Smooth muscle cell (in vitro differentiated cells): ENCODE results near the gene UNC5CL. TPM values are rescaled to one million over a fixed set of nuclear protein-coding genes. Genes with fewer than 3 reads are reported as not detected.

Experiments used
- DNase-seq: peaks from one replicate; lab custom pipeline; 2025; ENCODE audit not compliant: unreplicated experiment; lab: John Stamatoyannopoulos, UW
- H2AFZ ChIP-seq: fragments of 200-600 bp; sonication (generic); 2 replicates; pipeline ENCODE4 v1.6.0; 2016; ENCODE audit warnings: antibody characterized with exemption, low read depth, mild to moderate bottlenecking
- H3F3A ChIP-seq: fragments of 200-600 bp; sonication (generic); 2 replicates; pipeline ENCODE4 v1.6.0; 2017; ENCODE audit warnings: antibody characterized with exemption, low read depth
- H3K27ac ChIP-seq: fragments of 200-600 bp; sonication (generic); 2 replicates; pipeline ENCODE4 v1.5.1; 2016; ENCODE audit warnings: low read depth, mild to moderate bottlenecking
- H3K27me3 ChIP-seq: fragments of 200-600 bp; sonication (generic); 2 replicates; pipeline ENCODE4 v1.6.1; 2016; ENCODE audit warnings: low read depth, mild to moderate bottlenecking
- H3K36me3 ChIP-seq: fragments of 200-600 bp; sonication (generic); 2 replicates; pipeline ENCODE4 v1.5.1; 2016; ENCODE audit warnings: low read depth
- H3K4me1 ChIP-seq: fragments of 200-600 bp; sonication (generic); 2 replicates; pipeline ENCODE4 v1.5.1; 2016; ENCODE audit warnings: low read depth
- H3K4me2 ChIP-seq: fragments of 200-600 bp; sonication (generic); 2 replicates; pipeline ENCODE4 v1.6.0; 2016; ENCODE audit warnings: mild to moderate bottlenecking
- H3K4me3 ChIP-seq: fragments of 200-600 bp; sonication (generic); 2 replicates; pipeline ENCODE4 v1.5.1; 2016; ENCODE audit warnings: mild to moderate bottlenecking
- H3K79me2 ChIP-seq: fragments of 200-600 bp; sonication (generic); 2 replicates; pipeline ENCODE4 v1.6.0; 2016; ENCODE audit warnings: low read depth, mild to moderate bottlenecking
- H3K9ac ChIP-seq: fragments of 200-600 bp; sonication (generic); 2 replicates; pipeline ENCODE4 v1.6.0; 2016; ENCODE audit warnings: low read depth
- H3K9me3 ChIP-seq: fragments of 200-600 bp; sonication (generic); replicated peaks from 2 replicates; pipeline ENCODE4 v1.5.1; 2016; ENCODE audit warnings: low read depth
- H4K20me1 ChIP-seq: fragments of 200-600 bp; sonication (generic); 2 replicates; pipeline ENCODE4 v1.6.0; 2016; ENCODE audit warnings: low read depth
- WGBS: methylation state at CpG from one replicate; pipeline ENCODE4 v1.1.7; 2016; ENCODE audit warnings: low lambda C conversion rate; 5-methylcytosine and 5-hydroxymethylcytosine counted together
- polyA plus RNA-seq: library from polyadenylated mRNA; unstranded; fragments of >200 nt; fragmentation: Nextera tagmentation; extraction: Ambion mirVana; gene quantifications from 2 replicates; pipeline ENCODE4 v1.2.1, GENCODE V29; 2016
- total RNA-seq: library from RNA; depleted of rRNA; stranded (reverse); fragments of >200 nt; gene quantifications from 2 replicates; pipeline ENCODE4 v1.2.3, GENCODE V29; 2014
- TF ChIP-seq, protein P1 (sequence below): fragments of 200-600 bp; sonication (generic); IDR thresholded peaks from 2 replicates; pipeline ENCODE4 v1.5.1; 2017; ENCODE audit warnings: borderline replicate concordance, mild to moderate bottlenecking, antibody characterized with exemption; ENCODE audit not compliant: insufficient read depth, poor library complexity, severe bottlenecking

The UNC5CL gene
- total and polyA plus RNA-seq, 2 experiments from 2014 or later: 1.1 to 3.4 TPM

DNA sequence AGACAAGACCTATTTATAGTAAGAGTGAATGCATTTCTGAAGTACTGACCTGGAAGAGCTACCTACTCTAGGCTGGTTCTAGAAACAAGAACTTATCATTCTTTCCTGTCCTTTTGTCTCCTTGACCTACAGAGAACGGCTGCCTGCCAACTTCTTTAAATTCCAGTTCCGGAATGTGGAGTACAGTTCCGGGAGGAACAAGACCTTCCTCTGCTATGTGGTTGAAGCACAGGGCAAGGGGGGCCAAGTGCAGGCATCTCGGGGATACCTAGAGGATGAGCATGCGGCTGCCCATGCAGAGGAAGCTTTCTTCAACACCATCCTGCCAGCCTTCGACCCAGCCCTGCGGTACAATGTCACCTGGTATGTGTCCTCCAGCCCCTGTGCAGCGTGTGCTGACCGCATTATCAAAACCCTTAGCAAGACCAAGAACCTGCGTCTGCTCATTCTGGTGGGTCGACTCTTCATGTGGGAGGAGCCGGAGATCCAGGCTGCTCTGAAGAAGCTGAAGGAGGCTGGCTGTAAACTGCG is 22.2 kb upstream of the UNC5CL start:
- no peak overlapping the region for H2AFZ ChIP-seq
- no peak overlapping the region for H3K9ac ChIP-seq
- no peak overlapping the region for H3K4me2 ChIP-seq
- 95% methylated on average over 13 of the region's 13 CpGs for WGBS
- no peaks in the 10 kb centered on the region for H3K36me3 ChIP-seq
- no peak overlapping the region for H3K4me3 ChIP-seq
- TF ChIP-seq, protein P1, sequence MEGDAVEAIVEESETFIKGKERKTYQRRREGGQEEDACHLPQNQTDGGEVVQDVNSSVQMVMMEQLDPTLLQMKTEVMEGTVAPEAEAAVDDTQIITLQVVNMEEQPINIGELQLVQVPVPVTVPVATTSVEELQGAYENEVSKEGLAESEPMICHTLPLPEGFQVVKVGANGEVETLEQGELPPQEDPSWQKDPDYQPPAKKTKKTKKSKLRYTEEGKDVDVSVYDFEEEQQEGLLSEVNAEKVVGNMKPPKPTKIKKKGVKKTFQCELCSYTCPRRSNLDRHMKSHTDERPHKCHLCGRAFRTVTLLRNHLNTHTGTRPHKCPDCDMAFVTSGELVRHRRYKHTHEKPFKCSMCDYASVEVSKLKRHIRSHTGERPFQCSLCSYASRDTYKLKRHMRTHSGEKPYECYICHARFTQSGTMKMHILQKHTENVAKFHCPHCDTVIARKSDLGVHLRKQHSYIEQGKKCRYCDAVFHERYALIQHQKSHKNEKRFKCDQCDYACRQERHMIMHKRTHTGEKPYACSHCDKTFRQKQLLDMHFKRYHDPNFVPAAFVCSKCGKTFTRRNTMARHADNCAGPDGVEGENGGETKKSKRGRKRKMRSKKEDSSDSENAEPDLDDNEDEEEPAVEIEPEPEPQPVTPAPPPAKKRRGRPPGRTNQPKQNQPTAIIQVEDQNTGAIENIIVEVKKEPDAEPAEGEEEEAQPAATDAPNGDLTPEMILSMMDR: no peak
- peaks cover 3% of the 10 kb centered on the region for H3K4me1 ChIP-seq
- DNase-seq: no peak
- H4K20me1 ChIP-seq: no peaks in the 10 kb centered on the region
- no peak overlapping the region for H3K27ac ChIP-seq
- no peaks in the 10 kb centered on the region for H3K9me3 ChIP-seq
- no peaks in the 10 kb centered on the region for H3K79me2 ChIP-seq
- H3F3A ChIP-seq: peaks cover 5% of the 10 kb centered on the region
- H3K27me3 ChIP-seq: no peaks in the 10 kb centered on the region

DNA sequence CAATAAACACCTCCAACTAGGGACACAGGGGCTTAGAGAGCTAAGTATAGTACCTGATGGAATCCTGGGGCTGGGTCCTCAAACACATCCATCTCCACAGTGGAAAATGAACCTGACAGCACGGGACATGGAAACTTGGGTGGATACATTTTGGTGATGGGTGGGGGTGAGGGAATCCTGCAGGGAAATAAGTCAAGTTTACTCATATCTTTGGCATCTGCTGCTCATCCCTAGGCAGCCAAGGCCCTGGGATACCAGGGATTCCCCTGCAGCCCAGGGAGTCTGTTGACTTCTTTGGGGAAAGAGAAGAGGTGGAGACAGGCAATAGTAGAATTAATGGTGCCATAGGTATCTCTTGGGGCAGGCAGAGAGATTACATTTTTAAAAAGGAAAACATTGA is 20.5 kb upstream of the UNC5CL start:
- 79% methylated on average over 1 of the region's 1 CpG for WGBS
- H3F3A ChIP-seq: peaks cover 5% of the 10 kb centered on the region
- H3K4me3 ChIP-seq: no peak overlapping the region
- TF ChIP-seq, protein P1: no peak
- no peaks in the 10 kb centered on the region for H4K20me1 ChIP-seq
- H3K4me2 ChIP-seq: no peak overlapping the region
- no peak overlapping the region for H2AFZ ChIP-seq
- H3K9ac ChIP-seq: no peak overlapping the region
- H3K4me1 ChIP-seq: peaks cover 3% of the 10 kb centered on the region
- H3K27me3 ChIP-seq: no peaks in the 10 kb centered on the region
- H3K79me2 ChIP-seq: no peaks in the 10 kb centered on the region
- H3K9me3 ChIP-seq: no peaks in the 10 kb centered on the region
- no peak overlapping the region for H3K27ac ChIP-seq
- no peaks in the 10 kb centered on the region for H3K36me3 ChIP-seq
- DNase-seq: no peak

DNA sequence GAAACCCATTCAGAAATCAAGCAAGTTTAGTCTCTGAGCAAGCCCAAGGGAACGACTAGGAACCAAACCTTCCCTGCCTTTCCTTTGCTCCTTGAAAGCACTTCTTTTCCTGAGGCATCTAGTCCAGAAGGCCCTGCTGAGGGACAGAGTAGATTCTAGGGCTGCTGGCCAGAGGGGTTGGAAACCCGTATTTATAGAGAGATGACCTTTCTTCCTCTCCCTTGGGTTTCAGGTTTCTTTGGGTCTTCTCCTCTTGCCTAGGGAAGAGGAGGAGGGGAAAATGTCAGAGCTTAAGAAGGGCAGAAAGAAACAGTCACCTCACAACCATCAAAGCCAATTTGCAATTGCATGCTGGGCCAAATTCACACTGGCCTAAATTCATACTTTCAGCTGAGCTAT is 19.8 kb upstream of the UNC5CL start:
- 74% methylated on average over 2 of the region's 2 CpGs for WGBS
- Histone ChIP-seq H3K4me1 (peaks cover 1% of the 10 kb centered on the region), H3K27me3 (no peaks in the 10 kb centered on the region), H3F3A (no peaks in the 10 kb centered on the region), H3K9ac (no peak overlapping the region), H3K27ac (no peak overlapping the region), H3K36me3 (no peaks in the 10 kb centered on the region), H3K4me3 (no peak overlapping the region), H4K20me1 (no peaks in the 10 kb centered on the region), H3K79me2 (no peaks in the 10 kb centered on the region), H3K9me3 (no peaks in the 10 kb centered on the region), H3K4me2 (no peak overlapping the region), H2AFZ (no peak overlapping the region)
- DNase-seq: no peak
- TF ChIP-seq, protein P1: no peak

DNA sequence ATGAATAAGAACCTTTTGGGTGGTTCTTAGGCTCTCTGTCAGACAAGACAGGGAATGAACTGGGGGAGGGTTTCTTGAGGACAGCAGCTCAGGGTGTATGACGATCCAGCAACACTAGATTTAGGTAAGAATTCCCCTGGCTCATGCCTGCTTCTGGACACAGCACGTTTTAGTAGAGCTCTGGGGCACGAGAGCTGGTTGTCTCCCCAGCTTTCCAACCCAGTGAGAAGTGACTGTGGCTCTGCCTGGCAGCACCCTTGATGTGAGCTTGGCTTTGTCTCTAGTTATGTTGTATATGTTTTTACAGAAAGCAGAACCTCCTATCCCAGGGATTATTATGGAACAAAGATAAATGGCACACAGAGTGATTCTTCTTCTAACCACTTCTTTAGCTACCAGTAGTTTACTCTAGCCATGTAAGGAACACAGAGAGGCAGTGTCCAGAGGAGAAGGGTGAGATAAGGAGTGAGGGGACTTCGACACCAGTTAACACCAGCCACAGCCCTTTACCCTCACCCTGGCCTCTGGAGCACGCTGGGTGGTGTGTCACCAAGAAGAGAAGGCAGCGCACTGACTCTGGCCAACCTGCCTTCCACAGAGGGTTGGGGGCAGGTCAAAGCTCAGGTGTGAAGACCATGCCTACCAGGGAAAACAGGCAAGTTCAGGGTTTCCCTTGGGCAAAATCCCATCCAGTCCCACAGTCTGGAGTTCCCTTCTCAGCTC is 17.9 kb upstream of the UNC5CL start:
- TF ChIP-seq, protein P1: no peak
- no peak overlapping the region for H3K9ac ChIP-seq
- H3K27ac ChIP-seq: no peak overlapping the region
- DNase-seq: no peak
- peaks cover 7% of the 10 kb centered on the region for H3K4me1 ChIP-seq
- no peaks in the 10 kb centered on the region for H3K9me3 ChIP-seq
- no peak overlapping the region for H2AFZ ChIP-seq
- H4K20me1 ChIP-seq: no peaks in the 10 kb centered on the region
- H3F3A ChIP-seq: no peaks in the 10 kb centered on the region
- no peaks in the 10 kb centered on the region for H3K36me3 ChIP-seq
- 74% methylated on average over 6 of the region's 6 CpGs for WGBS
- H3K4me2 ChIP-seq: no peak overlapping the region
- H3K79me2 ChIP-seq: no peaks in the 10 kb centered on the region
- H3K4me3 ChIP-seq: no peak overlapping the region
- H3K27me3 ChIP-seq: no peaks in the 10 kb centered on the region
